LNCaP clone FGC (cell line): ENCODE measurements around the gene MINDY4B.

Experiments
- DNase-seq: peaks from one replicate; pipeline ENCODE4 v3.0.0-alpha.2; 2011; ENCODE audit warnings: low read depth
- H3K4me3 ChIP-seq: 2 replicates; pipeline ENCODE4 v1.5.1; 2011; ENCODE audit warnings: mild to moderate bottlenecking, low read depth, low read length, control low read depth
- CTCF ChIP-seq: IDR thresholded peaks from 2 replicates; pipeline ENCODE4 v1.5.1; 2012; ENCODE audit warnings: mild to moderate bottlenecking; ENCODE audit not compliant: control insufficient read depth, insufficient read depth; ENCODE audit errors: extremely low read depth

Gene MINDY4B

GRCh38 chr3:150901793-150902192, 3.4 kb downstream of the MINDY4B start:
- H3K4me3 ChIP-seq, result no peak overlapping the region
- DNase-seq, result no peak
- TF ChIP-seq CTCF, result no peak

- no peak overlapping the region for H3K4me3 ChIP-seq
- DNase-seq, result no peak
- TF ChIP-seq CTCF, result no peak
These were observed 6.1 kb downstream of the MINDY4B start for GRCh38 chr3:150899141-150899540.

- DNase-seq, result no peak
- no peak for TF ChIP-seq CTCF
These were observed 7.0 kb downstream of the MINDY4B start for GRCh38 chr3:150898046-150898754.

GRCh38 chr3:150897592-150897991, 7.6 kb downstream of the MINDY4B start:
- DNase-seq, result no peak
- no peak overlapping the region for H3K4me3 ChIP-seq
- TF ChIP-seq CTCF, result no peak

More at GRCh38 chr3:150898046-150898754, 7.0 kb downstream of the MINDY4B start:
- H3K4me3 ChIP-seq, result no peak overlapping the region

- no peak overlapping the region for H3K4me3 ChIP-seq
- TF ChIP-seq CTCF, result no peak
- no peak for DNase-seq
These were observed 14.4 kb downstream of the MINDY4B start for GRCh38 chr3:150890831-150891230.

GRCh38 chr3:150890295-150890694, 14.9 kb downstream of the MINDY4B start:
- TF ChIP-seq CTCF, result no peak
- no peak overlapping the region for H3K4me3 ChIP-seq
- no peak for DNase-seq

GRCh38 chr3:150889106-150889505, 16.1 kb downstream of the MINDY4B start:
- no peak for DNase-seq
- H3K4me3 ChIP-seq, result no peak overlapping the region
- TF ChIP-seq CTCF, result no peak
